Measurements from ENCODE around the gene LINC01488. TPM values are rescaled to one million over a fixed set of nuclear protein-coding genes. Genes with fewer than 3 reads are reported as not detected.

LINC01488 gene
- total RNA-seq, 1 experiment from 2014 or later: not detected

GRCh38 chr11:69537855-69538640, 56.6 kb downstream of the LINC01488 start:
- intact Hi-C loops (cut with micrococcal nuclease): no loop called here
- Histone ChIP-seq H3K4me3 (replicated peaks in 1 of 2; ENCODE audit: low read depth in 1 of 2, low read length in 2 of 2) (no peak overlapping the region), H3K9ac (ENCODE audit: low read length) (no peak overlapping the region), H3K4me2 (ENCODE audit: low read length) (no peak overlapping the region), H3K4me1 (ENCODE audit: control insufficient read depth in 1 of 2, insufficient read depth in 2 of 2, low read length in 2 of 2) (no peaks in the 10 kb centered on the region), H3K27me3 (ENCODE audit: insufficient read depth, low read length) (no peaks in the 10 kb centered on the region), H3K79me2 (ENCODE audit: insufficient read depth, low read length) (no peaks in the 10 kb centered on the region), H3K9me3 (ENCODE audit: control insufficient read depth in 1 of 2, insufficient read depth in 1 of 2, low read depth in 1 of 2, low read length in 2 of 2) (no peaks in the 10 kb centered on the region), H3K36me3 (ENCODE audit: control insufficient read depth in 1 of 2, insufficient read depth in 2 of 2, low read length in 2 of 2) (no peaks in the 10 kb centered on the region), H2AFZ (ENCODE audit: low read depth, low read length, poor library complexity, severe bottlenecking) (no peak overlapping the region), H3K27ac (ENCODE audit: low read depth, low read length) (no peak overlapping the region), H3K9me2 (ENCODE audit: insufficient read depth) (no peaks in the 10 kb centered on the region), H4K20me1 (ENCODE audit: insufficient read depth) (no peaks in the 10 kb centered on the region)
- no TSS peak for BruUV-seq (replicated peaks)
- ChIA-PET CTCF (no interaction called here), RAD21 (ENCODE audit: low non-redundant PET in 1 of 2, low total read pairs in 2 of 2, uncharacterized antibody in 2 of 2, unreplicated experiment in 2 of 2) (no interaction called here), POLR2A (no interaction called here)
- TF ChIP-seq, protein P1, sequence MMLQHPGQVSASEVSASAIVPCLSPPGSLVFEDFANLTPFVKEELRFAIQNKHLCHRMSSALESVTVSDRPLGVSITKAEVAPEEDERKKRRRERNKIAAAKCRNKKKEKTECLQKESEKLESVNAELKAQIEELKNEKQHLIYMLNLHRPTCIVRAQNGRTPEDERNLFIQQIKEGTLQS (IDR thresholded peaks at IDR 0.05): no peak
- TF ChIP-seq TCF7L2 (IDR thresholded peaks at IDR 0.05; ENCODE audit: borderline replicate concordance, extremely low read depth, insufficient read depth, insufficient read length) (no peak), CBX3 (IDR thresholded peaks at IDR 0.05; ENCODE audit: low read depth) (no peak), ZBTB33 (IDR thresholded peaks at IDR 0.05; ENCODE audit: extremely low read depth, insufficient replicate concordance, low read length) (no peak), ZFX (IDR thresholded peaks at IDR 0.05) (no peak), POLR2A (IDR thresholded peaks at IDR 0.05; ENCODE audit: borderline replicate concordance, extremely low read depth, insufficient read depth, insufficient read length) (no peak), FOSL1 (IDR thresholded peaks at IDR 0.05; ENCODE audit: low read depth) (no peak), RAD21 (IDR thresholded peaks at IDR 0.05; ENCODE audit: low read depth) (no peak), EGR1 (IDR thresholded peaks at IDR 0.05; ENCODE audit: low read depth) (no peak), ELF1 (IDR thresholded peaks at IDR 0.05; ENCODE audit: borderline replicate concordance, low read depth) (no peak), JUND (IDR thresholded peaks at IDR 0.05) (no peak), SP1 (IDR thresholded peaks at IDR 0.05; ENCODE audit: low read depth) (no peak), POLR2AphosphoS5 (IDR thresholded peaks at IDR 0.05; ENCODE audit: low read depth, low read length) (no peak), CEBPB (IDR thresholded peaks at IDR 0.05; ENCODE audit: low read depth) (no peak), ZNF274 (IDR thresholded peaks at IDR 0.05; ENCODE audit: low read depth, low read length) (no peak)
- TF ChIP-seq, protein P2, sequence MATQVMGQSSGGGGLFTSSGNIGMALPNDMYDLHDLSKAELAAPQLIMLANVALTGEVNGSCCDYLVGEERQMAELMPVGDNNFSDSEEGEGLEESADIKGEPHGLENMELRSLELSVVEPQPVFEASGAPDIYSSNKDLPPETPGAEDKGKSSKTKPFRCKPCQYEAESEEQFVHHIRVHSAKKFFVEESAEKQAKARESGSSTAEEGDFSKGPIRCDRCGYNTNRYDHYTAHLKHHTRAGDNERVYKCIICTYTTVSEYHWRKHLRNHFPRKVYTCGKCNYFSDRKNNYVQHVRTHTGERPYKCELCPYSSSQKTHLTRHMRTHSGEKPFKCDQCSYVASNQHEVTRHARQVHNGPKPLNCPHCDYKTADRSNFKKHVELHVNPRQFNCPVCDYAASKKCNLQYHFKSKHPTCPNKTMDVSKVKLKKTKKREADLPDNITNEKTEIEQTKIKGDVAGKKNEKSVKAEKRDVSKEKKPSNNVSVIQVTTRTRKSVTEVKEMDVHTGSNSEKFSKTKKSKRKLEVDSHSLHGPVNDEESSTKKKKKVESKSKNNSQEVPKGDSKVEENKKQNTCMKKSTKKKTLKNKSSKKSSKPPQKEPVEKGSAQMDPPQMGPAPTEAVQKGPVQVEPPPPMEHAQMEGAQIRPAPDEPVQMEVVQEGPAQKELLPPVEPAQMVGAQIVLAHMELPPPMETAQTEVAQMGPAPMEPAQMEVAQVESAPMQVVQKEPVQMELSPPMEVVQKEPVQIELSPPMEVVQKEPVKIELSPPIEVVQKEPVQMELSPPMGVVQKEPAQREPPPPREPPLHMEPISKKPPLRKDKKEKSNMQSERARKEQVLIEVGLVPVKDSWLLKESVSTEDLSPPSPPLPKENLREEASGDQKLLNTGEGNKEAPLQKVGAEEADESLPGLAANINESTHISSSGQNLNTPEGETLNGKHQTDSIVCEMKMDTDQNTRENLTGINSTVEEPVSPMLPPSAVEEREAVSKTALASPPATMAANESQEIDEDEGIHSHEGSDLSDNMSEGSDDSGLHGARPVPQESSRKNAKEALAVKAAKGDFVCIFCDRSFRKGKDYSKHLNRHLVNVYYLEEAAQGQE (IDR thresholded peaks at IDR 0.05; ENCODE audit: low read depth): no peak
- DNase-seq (ENCODE audit: low read depth, low spot score) (no peak), ATAC-seq (no peak)
